Fibroblast of skin of back (primary cell): ENCODE results near the gene RCOR2.
"Not testable (repeated sequence)": the region's sequence is repeated elsewhere in the genome, so short reads cannot be mapped to it uniquely, and the experiment has no call there.

Experiments used
- DNase-seq: peaks from one replicate; pipeline ENCODE4 v3.0.0-alpha.2; 2013

The RCOR2 gene

DNA sequence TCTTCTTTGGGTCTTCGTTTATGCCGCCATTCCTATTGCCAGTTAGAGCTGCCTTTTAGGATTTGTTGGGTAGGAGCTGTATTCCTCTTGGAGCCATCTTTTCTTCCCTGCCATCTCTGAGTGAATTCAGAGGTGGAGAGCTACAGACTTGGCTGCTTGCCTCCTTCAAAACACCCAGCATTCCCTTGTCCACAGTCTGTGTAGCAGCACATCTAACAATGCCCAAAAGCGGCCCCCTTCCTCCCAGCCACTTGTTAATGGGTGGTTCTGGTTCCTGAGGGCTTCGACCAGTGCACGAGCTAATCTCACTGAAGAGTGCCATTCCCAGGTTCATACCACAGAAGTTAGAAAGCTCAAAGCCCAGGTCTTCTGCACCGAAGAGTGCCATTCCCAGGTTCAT, 40.3 kb downstream of the RCOR2 start:
- DNase-seq: no peak

DNA sequence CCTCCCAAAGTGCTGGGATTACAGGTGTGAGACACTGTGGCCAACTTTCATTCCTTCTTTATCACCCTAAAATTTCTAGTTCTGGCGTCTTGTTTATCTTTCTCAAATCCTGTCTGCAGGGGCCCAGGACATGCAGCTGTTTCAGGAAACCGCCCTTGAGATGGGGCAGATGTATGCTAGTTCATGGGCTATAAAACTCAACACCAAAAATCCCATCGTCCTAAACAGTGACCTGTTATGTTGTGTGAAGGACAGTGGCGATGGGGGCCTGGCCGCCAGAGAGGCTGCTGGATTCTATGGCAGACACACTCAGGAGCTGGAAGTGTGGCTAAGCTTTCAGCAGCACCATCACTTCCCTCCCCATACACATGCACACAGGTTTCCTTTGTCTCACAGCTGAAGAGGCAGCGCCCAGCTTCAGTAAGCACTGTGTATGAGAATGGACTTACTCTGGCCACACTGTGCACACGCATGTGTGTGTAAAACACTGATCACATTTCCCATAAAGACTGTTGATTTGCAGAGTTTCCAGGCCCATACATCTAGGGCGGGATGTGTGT, 41.4 kb downstream of the RCOR2 start:
- DNase-seq: no peak

DNA sequence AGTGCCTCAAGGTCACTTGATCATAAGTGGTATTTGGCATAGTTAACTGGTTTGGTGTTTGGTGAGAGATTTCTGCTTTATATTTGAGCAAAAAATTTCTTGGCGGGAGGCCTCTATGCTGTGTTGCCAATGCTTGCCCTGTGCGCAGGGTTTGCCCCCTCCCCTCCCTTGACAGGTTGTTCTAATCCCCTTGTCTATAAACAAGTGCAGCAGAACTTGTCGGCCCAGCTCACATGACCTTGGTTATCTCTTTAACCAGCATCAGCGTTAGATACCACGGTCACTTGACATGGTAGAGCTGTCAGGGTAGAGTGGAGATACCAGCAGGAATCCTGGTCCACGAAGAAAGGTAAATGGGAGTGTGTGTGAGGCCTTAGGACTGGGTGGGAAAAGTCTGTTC, 42.5 kb downstream of the RCOR2 start:
- no peak for DNase-seq

DNA sequence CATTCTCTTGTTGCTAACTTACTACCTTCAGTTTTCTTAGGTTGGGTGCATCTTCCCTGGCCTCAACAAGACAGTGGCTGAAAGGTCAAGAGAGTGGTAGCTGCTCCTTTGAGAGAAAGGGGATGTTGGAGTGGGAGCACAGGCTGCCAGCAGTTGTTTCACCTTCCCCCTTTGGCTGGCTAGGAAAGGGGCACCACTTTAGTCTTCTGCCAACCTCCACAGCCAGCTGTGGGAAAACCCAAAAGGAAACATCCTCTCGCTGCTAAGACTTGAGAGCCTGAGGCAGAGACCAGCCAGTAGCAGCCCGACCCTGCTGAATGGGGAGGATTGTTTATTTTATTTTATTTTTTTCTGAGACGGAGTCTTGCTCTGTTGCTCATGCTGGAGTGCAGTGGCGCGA, 43.7 kb downstream of the RCOR2 start:
- DNase-seq: no peak

DNA sequence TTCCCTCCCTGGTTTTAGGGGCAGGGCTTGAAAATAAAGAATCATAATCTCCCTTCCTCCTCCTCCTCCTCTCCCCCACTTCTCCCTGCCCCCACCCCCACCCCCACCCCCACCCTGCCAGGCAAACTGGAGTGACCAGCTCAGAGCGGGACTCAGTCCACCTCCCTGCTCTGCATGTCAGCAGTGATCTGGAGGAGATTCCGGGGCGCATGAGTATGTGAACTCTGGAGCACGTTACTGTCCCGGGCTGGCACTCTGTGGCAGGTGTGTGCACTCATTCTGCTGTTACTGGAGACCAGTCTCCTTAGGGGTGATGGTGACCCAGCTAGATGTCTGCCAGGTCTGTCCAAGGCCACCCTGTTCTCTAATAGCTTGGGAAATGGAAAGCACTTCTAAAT, 44.2 kb downstream of the RCOR2 start:
- no peak for DNase-seq

DNA sequence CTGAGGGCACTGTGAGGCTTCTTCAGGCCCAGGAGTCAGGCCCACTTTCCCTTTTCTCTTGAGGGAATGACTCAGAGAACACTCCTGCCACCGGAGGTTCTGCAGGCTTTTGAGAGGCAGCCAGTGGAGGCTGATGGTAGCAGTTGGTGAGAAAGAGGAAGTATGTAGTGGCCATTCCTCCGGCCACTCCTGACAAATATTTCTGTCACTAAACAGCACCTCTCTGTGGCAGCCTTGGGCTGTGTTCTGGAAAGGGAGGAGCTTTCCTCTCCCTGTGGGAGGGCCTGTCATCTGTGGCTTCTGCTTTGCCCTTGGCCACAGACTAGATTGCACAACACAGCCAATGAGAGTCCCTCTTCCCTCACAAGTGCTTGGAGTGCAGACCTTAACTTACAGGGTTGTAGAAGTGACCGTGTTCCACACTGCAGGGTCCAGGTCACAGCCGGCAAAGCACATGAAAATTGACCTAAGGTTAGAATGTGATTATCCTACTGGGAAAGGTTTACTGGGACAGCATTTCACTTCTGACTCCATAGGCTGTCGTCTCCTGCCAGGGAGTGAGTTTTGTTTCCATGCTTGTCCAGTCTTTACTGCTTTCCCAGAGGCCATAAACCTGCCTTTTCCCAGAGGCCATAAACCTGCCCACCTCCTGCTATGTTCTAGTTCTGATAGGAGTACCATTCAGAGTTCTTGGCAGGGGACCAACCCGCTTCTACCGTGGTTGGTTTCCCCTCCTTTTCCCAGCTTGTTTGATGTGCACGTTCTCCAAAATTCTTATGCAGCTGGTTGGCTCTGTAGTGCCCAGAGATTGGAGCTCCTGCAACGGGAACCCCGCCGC, 44.8 kb downstream of the RCOR2 start:
- peak; percentile 97 for DNase-seq

DNA sequence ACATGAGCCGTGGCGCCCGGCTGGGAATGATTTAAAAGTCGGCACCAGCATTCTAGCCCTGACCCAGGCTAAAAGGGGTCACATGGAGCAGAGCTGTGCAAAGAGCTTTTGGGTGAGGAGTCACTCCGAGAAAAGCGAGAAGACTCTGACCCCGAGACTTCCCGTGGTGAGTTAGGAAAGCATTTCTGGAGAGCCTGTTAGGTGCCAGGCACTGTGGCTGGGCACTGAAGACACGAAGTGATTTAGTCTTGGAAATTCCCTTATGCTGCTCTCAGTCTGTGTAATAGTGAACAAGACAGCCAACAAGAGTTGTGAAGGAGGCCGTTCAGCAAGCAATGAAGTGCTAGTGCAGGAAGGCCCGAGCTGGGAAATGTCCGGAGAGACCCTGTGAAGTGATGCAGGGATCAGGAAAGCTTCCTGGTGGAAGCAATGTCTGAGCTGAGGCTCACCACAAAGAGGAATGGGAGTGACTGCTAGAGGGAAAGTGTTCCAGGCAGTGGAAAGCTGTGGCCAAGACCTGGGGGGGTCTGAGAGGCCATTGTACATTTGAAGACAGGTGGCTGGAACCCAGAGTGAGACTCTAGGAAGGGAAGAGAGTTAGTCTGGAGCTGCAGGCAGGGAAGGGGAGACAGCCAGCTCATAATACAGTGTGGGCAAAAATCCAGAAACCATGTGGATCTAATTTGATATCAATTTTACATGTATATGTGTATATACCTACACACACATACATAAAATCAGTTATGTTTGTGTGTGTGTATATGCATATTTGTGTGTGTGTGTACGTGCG, 46.4 kb downstream of the RCOR2 start:
- DNase-seq: no peak

DNA sequence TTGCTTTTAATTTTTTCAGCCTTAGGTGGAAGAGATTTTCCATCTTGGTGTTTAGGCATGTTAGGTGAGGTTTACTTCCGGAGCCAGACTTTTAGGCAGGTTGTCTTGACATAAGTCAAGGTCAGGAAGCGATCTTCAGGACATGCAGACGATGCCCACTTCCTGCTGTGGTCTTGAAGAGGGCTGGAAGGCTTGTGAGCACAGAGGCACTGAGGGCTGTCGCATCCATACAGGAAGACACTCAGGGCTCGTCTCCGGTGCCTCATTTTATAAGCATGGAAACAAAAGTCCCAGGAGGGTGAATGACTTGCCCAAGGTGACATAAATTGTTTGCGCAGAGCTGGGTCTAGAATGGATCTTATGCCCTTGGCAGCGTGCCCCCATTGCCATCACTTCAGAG, 47.3 kb downstream of the RCOR2 start:
- no peak for DNase-seq

DNA sequence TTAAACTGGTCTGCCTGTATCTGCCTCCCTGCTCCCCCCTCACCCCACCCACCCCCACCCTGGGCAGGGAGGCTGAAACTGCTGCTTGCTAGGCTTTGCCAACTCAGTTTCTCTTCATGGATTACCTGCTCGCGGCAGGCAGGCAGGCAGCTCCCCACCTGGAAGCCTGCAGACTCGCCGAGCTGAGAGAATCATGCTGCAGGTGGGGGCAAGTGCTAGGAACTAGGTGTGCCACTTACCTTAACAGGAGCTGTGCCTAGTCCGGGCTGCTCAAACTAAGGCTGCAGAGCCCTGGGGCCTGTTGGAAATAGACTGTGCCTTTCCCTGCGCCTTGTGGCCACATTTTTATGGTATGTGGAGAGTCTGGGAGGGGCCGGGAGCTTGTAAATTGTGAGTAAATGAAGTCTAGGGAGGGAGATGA, 47.8 kb downstream of the RCOR2 start:
- DNase-seq: no peak

DNA sequence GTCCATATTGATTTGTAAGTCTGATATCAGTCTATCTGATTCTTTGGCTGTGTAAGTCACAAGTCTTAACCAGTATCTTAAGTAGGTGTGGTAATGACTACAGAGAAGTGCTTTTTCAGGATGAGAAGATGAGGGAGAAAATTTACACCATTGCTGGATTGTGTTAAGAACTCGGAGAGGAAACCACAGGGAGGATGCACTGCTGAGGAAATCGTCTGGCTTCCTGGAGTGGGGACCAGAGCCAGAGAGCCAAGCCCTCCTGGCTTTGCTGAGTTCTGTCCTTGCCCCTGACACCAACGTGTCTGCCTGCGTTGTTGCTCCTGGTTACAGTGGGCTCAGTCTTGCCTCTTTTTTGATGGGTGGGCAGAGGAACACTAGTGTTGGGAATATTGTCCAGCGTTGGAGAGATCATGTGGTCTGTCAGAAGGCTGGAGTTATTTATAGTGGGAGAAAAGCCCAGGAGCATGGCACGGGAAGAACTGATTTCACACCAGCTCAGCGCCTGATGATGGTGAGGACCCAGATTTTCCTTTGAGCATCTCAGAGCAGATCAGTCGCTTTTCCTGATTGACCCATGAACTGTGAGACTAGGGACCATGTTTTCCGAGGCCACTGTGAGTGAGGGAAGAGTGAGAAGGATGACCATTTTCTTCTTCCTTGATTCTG, 48.4 kb downstream of the RCOR2 start:
- DNase-seq: no peak

DNA sequence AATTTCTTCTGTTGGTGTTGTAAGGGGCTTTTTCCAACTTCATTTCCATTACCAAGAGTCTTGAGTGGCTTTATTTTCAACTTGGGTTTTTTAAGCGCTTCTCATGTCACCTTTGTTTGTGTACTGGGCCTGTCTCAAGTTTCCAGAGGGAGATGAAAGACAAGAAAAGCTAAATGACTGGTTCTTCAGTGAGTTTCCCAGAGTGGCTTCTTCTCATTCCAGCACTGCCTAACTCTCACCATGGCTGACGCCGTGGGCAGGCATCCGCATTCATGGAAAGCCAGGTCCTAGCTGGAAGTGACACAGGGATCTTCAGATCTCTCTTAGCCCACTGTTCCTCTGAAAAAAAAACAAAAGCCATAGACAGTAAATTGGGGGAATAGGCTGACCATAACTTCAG, 49.5 kb downstream of the RCOR2 start:
- no peak for DNase-seq

DNA sequence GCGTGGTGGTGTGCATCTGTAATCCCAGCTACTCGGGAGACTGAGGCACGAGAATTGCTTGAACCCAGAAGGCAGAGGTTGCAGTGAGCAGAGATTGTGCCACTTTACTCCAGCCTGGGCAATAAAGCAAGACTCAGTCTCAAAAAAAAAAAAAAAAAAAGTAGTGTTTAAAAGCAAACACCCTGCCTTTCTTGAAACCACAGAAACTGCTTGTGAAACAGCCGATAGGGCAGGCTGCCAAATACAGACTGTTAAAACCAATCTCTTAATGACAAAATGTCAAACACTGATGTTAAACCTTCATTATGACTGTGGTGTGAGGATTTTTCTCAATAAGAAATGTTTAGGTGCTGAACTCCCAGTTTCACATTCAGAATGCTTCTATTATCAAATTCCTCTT, 50.8 kb downstream of the RCOR2 start:
- DNase-seq: no peak

DNA sequence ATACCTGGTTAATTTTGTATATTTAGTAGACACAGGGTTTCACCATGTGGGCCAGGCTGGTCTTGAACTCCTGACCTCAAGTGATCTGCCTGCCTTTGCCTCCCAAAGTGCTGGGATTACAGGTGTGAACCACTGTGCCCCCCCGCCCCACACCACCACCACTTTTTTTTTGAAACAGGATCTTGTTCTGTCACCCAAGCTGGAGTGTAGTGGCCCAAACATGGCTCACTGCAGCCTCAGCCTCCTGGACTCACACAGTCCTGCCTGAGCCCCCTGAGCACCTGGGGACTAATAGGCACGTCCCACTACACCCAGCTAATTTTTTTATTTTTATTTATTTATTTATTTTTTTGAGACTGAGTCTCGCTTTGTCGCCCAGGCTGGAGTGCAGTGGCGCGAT, 53.3 kb downstream of the RCOR2 start:
- not testable (repeated sequence) for DNase-seq

DNA sequence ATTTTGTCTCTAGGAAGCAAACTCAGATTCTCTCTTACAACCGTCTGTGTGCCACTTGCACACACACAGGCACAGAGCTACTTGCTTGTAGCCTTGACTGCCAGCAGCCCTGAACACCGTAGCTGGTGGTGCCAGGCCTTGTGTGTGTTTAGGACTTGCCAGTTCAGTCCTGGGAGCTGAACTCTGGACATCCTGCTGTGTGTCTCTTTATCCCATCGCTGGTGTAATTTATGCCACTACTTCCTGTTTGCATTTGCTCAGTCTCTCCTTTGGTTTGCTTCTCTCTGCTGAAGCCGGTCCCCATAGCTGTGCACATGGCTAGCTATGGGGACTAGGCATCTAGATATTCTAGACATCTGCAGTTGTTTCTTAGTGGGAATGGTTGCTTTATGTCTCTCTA, 54.0 kb downstream of the RCOR2 start:
- DNase-seq: no peak
